H1 (cell line): ENCODE results near the gene ZSCAN12. TPM values are rescaled to one million over a fixed set of nuclear protein-coding genes. Genes with fewer than 3 reads are reported as not detected.

Source experiments
- CTCF ChIA-PET: fragments of 300-600 bp; sonication (Branson Sonifier 250); formaldehyde crosslinking; loops from one replicate; lab custom pipeline; 2021; ENCODE audit not compliant: partially characterized antibody; lab: Charles Lee
- POLR2A ChIA-PET: fragments of 300-600 bp; sonication (Branson Sonifier 250); formaldehyde crosslinking; loops from one replicate; lab custom pipeline; 2021; ENCODE audit warnings: inconsistent platforms; ENCODE audit not compliant: partially characterized antibody; lab: Charles Lee
- DNase-seq, 2 experiments: peaks; one replicate each; pipeline versions ENCODE4 v3.0.0 to v3.0.0-alpha.2; 2010 to 2022; ENCODE audit warnings: low spot score in 2 of 2, low read depth in 1 of 2, mixed read lengths in 1 of 2
- FAIRE-seq: peaks from 2 replicates; lab custom pipeline; 2011; peaks lifted over from hg19 to GRCh38; lab: Jason Lieb, UNC
- H2AFZ ChIP-seq: 2 replicates; pipeline ENCODE4 v1.8.1; 2012; ENCODE audit warnings: low read length, inconsistent platforms
- H2AK5ac ChIP-seq: 2 replicates; pipeline ENCODE4 v1.6.1; 2013; ENCODE audit warnings: low read depth, low read length
- H2BK120ac ChIP-seq: replicated peaks from 2 replicates; pipeline ENCODE3; 2013; ENCODE audit warnings: low read depth, low read length, inconsistent platforms
- H2BK12ac ChIP-seq: 2 replicates; pipeline ENCODE4 v1.6.1; 2013; ENCODE audit warnings: low read depth, low read length
- H2BK15ac ChIP-seq: 2 replicates; pipeline ENCODE4 v1.6.1; 2013; ENCODE audit warnings: low read length
- H2BK20ac ChIP-seq: 2 replicates; pipeline ENCODE4 v1.6.1; 2013; ENCODE audit warnings: low read length
- H2BK5ac ChIP-seq: 2 replicates; pipeline ENCODE4 v1.6.1; 2013; ENCODE audit warnings: low read depth, low read length
- H3K14ac ChIP-seq: 2 replicates; pipeline ENCODE4 v1.6.1; 2013; ENCODE audit warnings: inconsistent platforms; ENCODE audit not compliant: insufficient read length
- H3K18ac ChIP-seq: 2 replicates; pipeline ENCODE4 v1.6.1; 2013; ENCODE audit warnings: low read length; ENCODE audit errors: extremely low read depth
- H3K23ac ChIP-seq: 2 replicates; pipeline ENCODE4 v1.6.1; 2013; ENCODE audit warnings: inconsistent platforms; ENCODE audit not compliant: insufficient read length
- H3K23me2 ChIP-seq: 2 replicates; pipeline ENCODE4 v1.6.1; 2013; ENCODE audit warnings: low read depth, low read length
- H3K27ac ChIP-seq: 2 replicates; pipeline ENCODE4 v1.6.1; 2011; ENCODE audit warnings: low read depth, low read length, inconsistent platforms
- H3K27me3 ChIP-seq, 4 experiments: replicated peaks in 1 of 4; 1 replicate in 1 of 4; 2 replicates in 3 of 4; pipeline versions ENCODE4 v1.6.1 to v1.8.1; 2011 to 2013; ENCODE audit warnings: low read length in 3 of 4, mild to moderate bottlenecking in 3 of 4, inconsistent platforms in 2 of 4, mixed read lengths in 2 of 4, moderate library complexity in 1 of 4; ENCODE audit not compliant: control insufficient read depth in 3 of 4, insufficient read depth in 3 of 4; ENCODE audit errors: extremely low read depth in 1 of 4
- H3K36me3 ChIP-seq, 4 experiments: 2 replicates each; pipeline versions ENCODE4 v1.6.1 to v1.8.1; 2011 to 2013; ENCODE audit warnings: mild to moderate bottlenecking in 4 of 4, low read length in 3 of 4, moderate library complexity in 2 of 4, control low read depth in 1 of 4, inconsistent platforms in 1 of 4; ENCODE audit not compliant: insufficient read depth in 4 of 4, control insufficient read depth in 2 of 4
- H3K4ac ChIP-seq: replicated peaks from 2 replicates; pipeline ENCODE3; 2013; ENCODE audit warnings: low read length, low read depth, mixed read lengths, inconsistent platforms; ENCODE audit not compliant: insufficient read length
- H3K4me1 ChIP-seq, 4 experiments: replicated peaks in 1 of 4; 1 replicate in 1 of 4; 2 replicates in 3 of 4; pipeline versions ENCODE4 v1.6.1 to v1.8.1; 2011 to 2013; ENCODE audit warnings: low read length in 3 of 4, inconsistent platforms in 2 of 4, mixed read lengths in 1 of 4; ENCODE audit not compliant: insufficient read depth in 4 of 4, control insufficient read depth in 3 of 4
- H3K4me2 ChIP-seq, 2 experiments: 2 replicates each; pipeline versions ENCODE4 v1.6.1 to v1.8.1; 2011 to 2013; ENCODE audit warnings: low read depth in 2 of 2, low read length in 2 of 2, control low read depth in 1 of 2, inconsistent platforms in 1 of 2, mild to moderate bottlenecking in 1 of 2; ENCODE audit not compliant: insufficient read depth in 1 of 2
- H3K4me3 ChIP-seq, 4 experiments: fragments of 200-600, 300-600 bp in 1 of 4; sonication (generic), shearing (Covaris generic), sonication (Bioruptor Twin) in 1 of 4; 2 replicates each; pipeline versions ENCODE4 v1.5.1 to v1.8.1; 2011 to 2016; ENCODE audit warnings: low read length in 4 of 4, low read depth in 3 of 4, control low read depth in 2 of 4, inconsistent platforms in 2 of 4, mild to moderate bottlenecking in 2 of 4, mixed read lengths in 1 of 4, moderate library complexity in 1 of 4; ENCODE audit not compliant: insufficient read depth in 2 of 4; ENCODE audit errors: extremely low read depth in 1 of 4
- H3K56ac ChIP-seq: replicated peaks from 2 replicates; pipeline ENCODE3; 2013; ENCODE audit warnings: low read depth, mild to moderate bottlenecking, mixed read lengths, low read length, inconsistent platforms; ENCODE audit not compliant: insufficient read length
- H3K79me1 ChIP-seq: 2 replicates; pipeline ENCODE4 v1.6.1; 2013; ENCODE audit warnings: low read depth, low read length, control low read depth
- H3K79me2 ChIP-seq, 2 experiments: 2 replicates each; pipeline versions ENCODE4 v1.6.1 to v1.8.1; 2012 to 2013; ENCODE audit warnings: low read length in 2 of 2, mild to moderate bottlenecking in 2 of 2, inconsistent platforms in 1 of 2; ENCODE audit not compliant: insufficient read depth in 2 of 2, control insufficient read depth in 1 of 2
- H3K9ac ChIP-seq, 4 experiments: replicated peaks in 1 of 4; 1 replicate in 1 of 4; 2 replicates in 3 of 4; pipeline versions ENCODE4 v1.6.1 to v1.8.1; 2011 to 2013; ENCODE audit warnings: low read depth in 3 of 4, low read length in 3 of 4, control low read depth in 2 of 4, mild to moderate bottlenecking in 2 of 4, moderate library complexity in 2 of 4, inconsistent platforms in 1 of 4; ENCODE audit errors: extremely low read depth in 1 of 4
- H3K9me3 ChIP-seq, 2 experiments: 2 replicates each; pipeline versions ENCODE4 v1.6.1 to v1.8.1; 2012 to 2013; ENCODE audit warnings: mild to moderate bottlenecking in 2 of 2, moderate library complexity in 2 of 2, control low read depth in 1 of 2, inconsistent platforms in 1 of 2, low read depth in 1 of 2, low read length in 1 of 2, mixed read lengths in 1 of 2; ENCODE audit not compliant: insufficient read depth in 2 of 2
- H4K20me1 ChIP-seq, 2 experiments: replicated peaks in 1 of 2; 2 replicates each; pipeline versions ENCODE3 to v1.8.1; 2011 to 2013; ENCODE audit warnings: inconsistent platforms in 2 of 2, low read length in 2 of 2, mild to moderate bottlenecking in 1 of 2; ENCODE audit not compliant: insufficient read depth in 2 of 2, control insufficient read depth in 1 of 2
- H4K5ac ChIP-seq: 2 replicates; pipeline ENCODE4 v1.6.1; 2013; ENCODE audit warnings: low read length, low read depth, mixed read lengths, inconsistent platforms; ENCODE audit not compliant: insufficient read length
- H4K8ac ChIP-seq: 2 replicates; pipeline ENCODE4 v1.8.0; 2013; ENCODE audit warnings: mild to moderate bottlenecking, moderate library complexity, low read length, inconsistent platforms; ENCODE audit not compliant: insufficient read depth; ENCODE audit errors: extremely low read depth
- H4K91ac ChIP-seq: replicated peaks from 2 replicates; pipeline ENCODE3; 2013; ENCODE audit warnings: low read length, mixed read lengths, inconsistent platforms; ENCODE audit not compliant: insufficient read length
- CBX5 ChIP-seq: fragments of 300-800, 300-1000 bp; sonication (generic); IDR thresholded peaks from 2 replicates; pipeline ENCODE4 v1.7.1; 2016; ENCODE audit warnings: antibody characterized with exemption, low read length, low read depth
- CBX8 ChIP-seq: fragments of 300-800, 300-1000 bp; sonication (generic); IDR thresholded peaks from 2 replicates; pipeline ENCODE4 v1.7.1; 2016; ENCODE audit warnings: low read depth, low read length, borderline replicate concordance
- CEBPB ChIP-seq: IDR thresholded peaks from 2 replicates; pipeline ENCODE4 v1.6.1; 2012; ENCODE audit warnings: low read depth, low read length
- CHD2 ChIP-seq: IDR thresholded peaks from 2 replicates; pipeline ENCODE4 v1.6.1; 2012; ENCODE audit warnings: low read length, improper control_type of control experiment
- FOSL1 ChIP-seq: IDR thresholded peaks from 2 replicates; pipeline ENCODE4 v1.6.1; 2011; ENCODE audit warnings: mild to moderate bottlenecking, low read depth, low read length, moderate library complexity; ENCODE audit not compliant: insufficient read depth
- RNF2 ChIP-seq: fragments of 200-900, 300-1000 bp; sonication (generic); IDR thresholded peaks from 2 replicates; pipeline ENCODE4 v1.7.1; 2016; ENCODE audit warnings: borderline replicate concordance, low read depth, mild to moderate bottlenecking, antibody characterized with exemption, low read length; ENCODE audit not compliant: poor library complexity, severe bottlenecking; ENCODE audit errors: missing control alignments
- SAP30 ChIP-seq: fragments of 300-600 bp; sonication (generic); IDR thresholded peaks from 2 replicates; pipeline ENCODE4 v1.7.1; 2012; ENCODE audit warnings: low read length, moderate library complexity, mild to moderate bottlenecking, inconsistent platforms; ENCODE audit not compliant: insufficient read depth, insufficient replicate concordance
- SIRT6 ChIP-seq: IDR thresholded peaks from one replicate; pipeline ENCODE4 v1.7.1; 2012; ENCODE audit warnings: low read length, inconsistent platforms
- SP2 ChIP-seq: IDR thresholded peaks from 2 replicates; pipeline ENCODE4 v1.6.1; 2012; ENCODE audit warnings: mild to moderate bottlenecking, low read length, inconsistent platforms
- WGBS, 2 experiments: shearing (Covaris generic) in 1 of 2; methylation state at CpG; one replicate each; pipeline versions ENCODE4 v1.1.6 to v1.1.7; 2013 to 2015; ENCODE audit warnings: low lambda C conversion rate in 2 of 2, mixed read lengths in 2 of 2, inconsistent platforms in 1 of 2, low coverage in 1 of 2, missing lambda C conversion rate in 1 of 2; ENCODE audit not compliant: insufficient replicate concordance in 2 of 2, insufficient coverage in 1 of 2, insufficient read length in 1 of 2; ENCODE audit errors: extremely low coverage in 1 of 2, missing lambda C conversion rate in 1 of 2; 5-methylcytosine and 5-hydroxymethylcytosine counted together
- polyA plus RNA-seq, 7 experiments: library from polyadenylated mRNA; depleted of rRNA in 3 of 7; stranded (reverse) in 5 of 7; unstranded in 2 of 7; fragments of >200 nt in 5 of 7; fragments of 200-250 nt in 2 of 7; gene quantifications; 1 replicate in 5 of 7; 2 replicates in 1 of 7; 4 replicates in 1 of 7; pipeline versions ENCODE4 v1.2.1 to v1.2.3, GENCODE V29; 2011 to 2013; ENCODE audit warnings: missing spikeins in 2 of 7, mixed read lengths in 2 of 7
- total RNA-seq: library from RNA; stranded (reverse); fragmentation: NEBNext Ultra II Directional; extraction: Animal tissue kit (Norgen Biotek cat#: 25700); gene quantifications from 2 replicates; pipeline ENCODE4 v1.2.1, GENCODE V29; 2021

ZSCAN12 gene
- total and polyA plus RNA-seq, 2 of the 8 experiments (the other 6 are each of a cell fraction or from before 2014, with no cell fraction given): 2.2 to 9.6 TPM

GRCh38 chr6:28395918-28396317, 3.6 kb downstream of the ZSCAN12 start:
- Histone ChIP-seq H2BK12ac (no peak overlapping the region), H4K8ac (no peak overlapping the region), H3K79me2 (peaks cover 0 to 56% of the 10 kb centered on the region in 2 experiments; a peak in 3 of 4 replicates), H3K27me3 (no peaks in the 10 kb centered on the region), H2AK5ac (no peak overlapping the region), H3K36me3 (peaks cover 9 to 48% (median 26%) of the 10 kb centered on the region in 4 experiments), H2AFZ (no peak overlapping the region), H4K5ac (no peak overlapping the region), H3K4me3 (no peak overlapping the region), H3K9me3 (no peaks in the 10 kb centered on the region), H3K4ac (no peak overlapping the region), H3K4me2 (no peak overlapping the region), H3K56ac (no peak overlapping the region), H3K14ac (no peak overlapping the region), H4K20me1 (peaks cover 3 to 5% of the 10 kb centered on the region in 2 experiments), H3K18ac (no peak overlapping the region), H4K91ac (no peak overlapping the region), H3K23me2 (no peaks in the 10 kb centered on the region), H2BK120ac (no peak overlapping the region), H3K27ac (no peak overlapping the region), H2BK15ac (no peak overlapping the region), H3K23ac (no peak overlapping the region), H3K4me1 (peaks cover 0 to 2% (median 0%) of the 10 kb centered on the region in 4 experiments; a peak in 4 of 7 replicates), H3K79me1 (no peaks in the 10 kb centered on the region; the same call in 1 of the 2 replicates), H2BK20ac (no peak overlapping the region), H3K9ac (no peak overlapping the region), H2BK5ac (no peak overlapping the region)
- WGBS, 2 experiments: 97% methylated on average over 4 of the region's 4 CpGs; no CpG with 5 or more reads in 1 of the 2 experiments
- CTCF ChIA-PET: interaction anchor here (0.7 to 1.3 kb wide), 3 partner anchors 12 to 40 kb away, joined by 3 to 4 read pairs (median 3); no protein-coding TSS in a partner anchor
- POLR2A ChIA-PET: interaction anchor here (7.1 kb wide), 1 partner anchor 12 kb away, joined by 62 read pairs; no protein-coding TSS in a partner anchor
- FAIRE-seq (no peak), DNase-seq (no peak)
- no peak for TF ChIP-seq SP2
- TF ChIP-seq CBX8: no peak
- no peak for TF ChIP-seq CBX5
- TF ChIP-seq CEBPB: no peak
- TF ChIP-seq RNF2: no peak
- no peak for TF ChIP-seq SIRT6
- no peak for TF ChIP-seq CHD2
- TF ChIP-seq SAP30: no peak
- no peak for TF ChIP-seq FOSL1
